WERI-Rb-1 (cell line): ENCODE data around the gene MT3.
"Not testable (repeated sequence)": the region's sequence is repeated elsewhere in the genome, so short reads cannot be mapped to it uniquely, and the experiment has no call there.

ENCODE experiments used
- DNase-seq: peaks from one replicate; pipeline ENCODE4 v3.0.0-alpha.2; 2020
- H3K27ac ChIP-seq: fragments of 250-450 bp; sonication (Bioruptor Pico); 2 replicates; pipeline ENCODE4 v1.5.1; 2020; ENCODE audit warnings: mild to moderate bottlenecking, moderate library complexity
- H3K27me3 ChIP-seq: fragments of 250-450 bp; sonication (Bioruptor Pico); 2 replicates; pipeline ENCODE4 v1.5.1; 2021; ENCODE audit warnings: mild to moderate bottlenecking, low read depth, moderate library complexity; ENCODE audit not compliant: insufficient read depth, severe bottlenecking
- H3K36me3 ChIP-seq: fragments of 250-450 bp; sonication (Bioruptor Pico); 2 replicates; pipeline ENCODE4 v1.5.1; 2020; ENCODE audit warnings: mild to moderate bottlenecking, moderate library complexity
- H3K4me3 ChIP-seq: 2 replicates; pipeline ENCODE4 v1.5.1; 2011; ENCODE audit warnings: low read depth, mild to moderate bottlenecking, control low read depth, low read length
- H3K9me3 ChIP-seq: fragments of 250-450 bp; sonication (Bioruptor Pico); 2 replicates; pipeline ENCODE4 v1.5.1; 2021; ENCODE audit warnings: mild to moderate bottlenecking, moderate library complexity; ENCODE audit not compliant: severe bottlenecking
- TF ChIP-seq, protein P1 (sequence below): IDR thresholded peaks from 2 replicates; pipeline ENCODE4 v1.5.1; 2011; ENCODE audit warnings: low read depth, mild to moderate bottlenecking, control low read depth, inconsistent platforms, low read length

MT3 gene

DNA sequence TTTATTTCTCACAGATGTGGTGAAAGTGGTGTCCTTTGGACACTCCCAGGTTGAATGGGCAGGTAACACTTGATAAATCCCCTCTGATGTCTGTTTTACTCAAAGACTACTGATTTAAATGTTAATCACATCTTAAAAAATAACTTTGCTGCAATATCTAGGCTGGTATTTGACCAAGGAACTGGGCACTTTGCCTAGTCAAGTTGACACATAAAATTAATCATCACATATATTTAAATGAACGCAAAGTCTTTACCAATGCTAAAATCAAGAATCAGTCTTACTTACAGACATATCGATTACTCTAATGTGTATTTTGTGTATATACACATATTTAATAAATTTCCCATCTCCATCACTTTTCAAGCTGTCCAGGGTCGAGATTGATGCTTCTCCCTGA, 26.0 kb downstream of the MT3 start:
- TF ChIP-seq, protein P1, sequence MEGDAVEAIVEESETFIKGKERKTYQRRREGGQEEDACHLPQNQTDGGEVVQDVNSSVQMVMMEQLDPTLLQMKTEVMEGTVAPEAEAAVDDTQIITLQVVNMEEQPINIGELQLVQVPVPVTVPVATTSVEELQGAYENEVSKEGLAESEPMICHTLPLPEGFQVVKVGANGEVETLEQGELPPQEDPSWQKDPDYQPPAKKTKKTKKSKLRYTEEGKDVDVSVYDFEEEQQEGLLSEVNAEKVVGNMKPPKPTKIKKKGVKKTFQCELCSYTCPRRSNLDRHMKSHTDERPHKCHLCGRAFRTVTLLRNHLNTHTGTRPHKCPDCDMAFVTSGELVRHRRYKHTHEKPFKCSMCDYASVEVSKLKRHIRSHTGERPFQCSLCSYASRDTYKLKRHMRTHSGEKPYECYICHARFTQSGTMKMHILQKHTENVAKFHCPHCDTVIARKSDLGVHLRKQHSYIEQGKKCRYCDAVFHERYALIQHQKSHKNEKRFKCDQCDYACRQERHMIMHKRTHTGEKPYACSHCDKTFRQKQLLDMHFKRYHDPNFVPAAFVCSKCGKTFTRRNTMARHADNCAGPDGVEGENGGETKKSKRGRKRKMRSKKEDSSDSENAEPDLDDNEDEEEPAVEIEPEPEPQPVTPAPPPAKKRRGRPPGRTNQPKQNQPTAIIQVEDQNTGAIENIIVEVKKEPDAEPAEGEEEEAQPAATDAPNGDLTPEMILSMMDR = no peak
- Histone ChIP-seq H3K36me3 (no peaks in the 10 kb centered on the region), H3K9me3 (no peaks in the 10 kb centered on the region), H3K27ac (no peak overlapping the region), H3K27me3 (no peaks in the 10 kb centered on the region), H3K4me3 (no peak overlapping the region)
- no peak for DNase-seq

DNA sequence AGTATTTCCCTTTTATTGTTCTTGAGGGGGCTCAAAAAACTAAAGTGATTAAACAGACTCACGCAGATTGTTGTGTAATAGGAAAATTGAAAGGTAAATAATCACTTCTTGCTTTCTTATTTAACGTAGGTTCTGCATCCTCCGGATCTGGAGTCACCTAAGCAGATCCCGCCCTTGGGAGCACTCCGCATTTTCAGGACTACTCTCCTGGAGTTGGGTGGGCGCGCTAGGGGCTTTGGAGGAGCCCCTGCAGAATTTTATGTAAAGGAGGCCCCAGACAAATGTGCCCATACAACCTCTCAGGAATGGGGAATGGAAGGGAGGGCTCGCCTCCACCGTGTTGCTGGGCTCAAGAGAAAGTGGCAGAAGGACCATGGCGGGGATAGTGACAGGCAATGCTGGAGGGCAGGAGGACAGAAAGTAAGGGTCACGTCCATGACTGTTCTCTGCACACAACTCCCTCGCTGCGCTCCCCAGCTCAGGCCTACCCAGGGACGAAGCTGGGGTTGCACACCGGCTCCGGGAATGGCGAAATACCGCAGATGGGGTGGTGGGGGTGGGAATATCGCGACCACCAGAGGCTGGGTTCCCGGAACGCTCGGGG, 27.4 kb downstream of the MT3 start:
- Histone ChIP-seq H3K27ac (no peak overlapping the region), H3K9me3 (no peaks in the 10 kb centered on the region), H3K4me3 (no peak overlapping the region), H3K36me3 (no peaks in the 10 kb centered on the region), H3K27me3 (no peaks in the 10 kb centered on the region)
- no peak for DNase-seq
- TF ChIP-seq, protein P1 = no peak

DNA sequence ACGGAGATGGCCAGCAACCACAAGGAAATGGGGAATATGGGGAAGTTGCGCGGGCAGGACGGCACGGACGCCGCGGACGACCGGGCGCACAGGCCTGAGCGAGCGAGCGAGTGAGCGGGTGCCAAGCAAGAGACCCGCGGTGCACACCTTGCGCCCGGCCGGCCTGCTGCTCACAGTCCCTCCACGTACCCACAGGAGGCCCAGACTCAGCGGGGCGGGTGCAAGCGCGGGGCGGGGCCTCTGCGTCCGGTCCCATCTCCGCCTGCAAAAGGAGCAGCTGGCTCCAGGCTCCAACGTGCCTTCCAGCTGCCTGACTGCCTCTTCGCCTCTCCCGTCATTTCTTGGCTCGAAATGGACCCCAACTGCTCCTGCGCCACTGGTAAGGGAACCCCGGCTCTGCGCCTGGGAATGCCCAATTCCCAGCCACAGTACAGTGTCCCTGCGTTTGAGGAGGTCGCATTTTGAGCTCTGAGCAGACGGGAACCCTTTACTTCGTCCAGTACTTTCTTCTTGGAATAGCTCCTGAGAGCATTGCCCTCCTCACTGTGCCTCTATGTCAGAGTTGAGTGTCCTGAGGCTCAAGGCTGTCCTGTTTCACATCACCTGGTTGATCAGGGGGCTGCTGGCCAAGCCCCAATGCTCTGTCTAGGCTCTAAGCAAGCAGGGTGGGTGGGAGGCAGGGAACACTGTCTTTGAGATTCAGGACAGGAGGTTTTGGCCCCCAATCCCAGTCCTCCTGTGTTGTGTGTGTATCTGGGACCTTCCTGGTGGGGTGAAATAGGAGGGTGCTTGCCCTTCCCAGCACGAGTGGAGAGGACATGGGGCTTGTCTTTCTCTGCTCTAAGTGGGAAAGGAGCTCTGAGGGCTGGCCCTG, 28.1 kb downstream of the MT3 start:
- TF ChIP-seq, protein P1 = no peak
- no peak for DNase-seq
- H3K4me3 ChIP-seq = no peak overlapping the region
- H3K27ac ChIP-seq = no peak overlapping the region
- no peaks in the 10 kb centered on the region for H3K36me3 ChIP-seq
- H3K27me3 ChIP-seq = no peaks in the 10 kb centered on the region
- H3K9me3 ChIP-seq = no peaks in the 10 kb centered on the region

DNA sequence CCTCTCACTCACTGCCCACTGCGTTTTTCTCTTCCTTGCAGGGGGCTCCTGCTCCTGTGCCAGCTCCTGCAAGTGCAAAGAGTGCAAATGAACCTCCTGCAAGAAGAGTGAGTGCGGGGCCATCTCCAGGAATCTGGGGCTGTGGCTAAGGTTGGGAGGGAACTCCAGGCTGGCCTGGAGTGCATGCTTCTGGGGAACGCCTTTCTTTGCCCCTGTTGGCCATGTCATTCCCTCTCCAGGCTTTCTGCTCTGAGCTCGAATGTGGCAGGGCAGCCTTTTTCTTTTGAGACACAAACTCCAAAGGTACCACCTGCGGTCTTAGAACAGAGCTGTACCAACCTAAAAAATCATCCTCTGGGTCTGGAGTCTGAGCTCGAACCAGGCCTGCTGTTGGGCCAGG, 28.8 kb downstream of the MT3 start:
- no peak overlapping the region for H3K4me3 ChIP-seq
- H3K36me3 ChIP-seq = no peaks in the 10 kb centered on the region
- TF ChIP-seq, protein P1 = no peak
- no peaks in the 10 kb centered on the region for H3K9me3 ChIP-seq
- no peaks in the 10 kb centered on the region for H3K27me3 ChIP-seq
- H3K27ac ChIP-seq = no peak overlapping the region
- no peak for DNase-seq

DNA sequence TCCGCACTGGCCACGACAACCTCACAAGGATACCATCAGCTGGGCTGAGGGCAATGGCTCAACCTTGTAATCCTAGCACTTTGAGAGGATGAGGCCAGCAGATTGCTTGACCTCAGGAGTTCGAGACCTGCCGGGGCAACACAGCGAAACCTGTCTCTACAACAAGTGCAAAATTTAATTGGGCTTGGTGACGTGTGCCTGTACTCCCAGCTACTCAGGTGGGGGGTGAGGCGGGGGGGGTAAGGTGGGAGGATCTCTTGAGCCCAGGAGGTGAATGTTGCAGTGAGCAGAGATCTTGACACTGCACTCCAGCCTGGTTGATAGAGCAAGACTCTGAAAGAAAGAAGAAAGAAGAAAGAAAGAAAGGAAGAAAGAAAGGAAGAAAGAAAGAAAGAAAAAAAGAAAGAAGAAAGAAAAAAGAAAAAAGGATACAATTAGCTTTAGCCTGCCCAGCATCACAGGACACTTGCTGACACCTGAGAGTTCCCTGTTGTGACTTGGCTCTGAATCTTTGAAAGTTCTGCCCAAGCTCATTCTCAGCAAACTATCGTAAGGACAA, 31.1 kb downstream of the MT3 start:
- H3K27ac ChIP-seq = no peak overlapping the region
- no peaks in the 10 kb centered on the region for H3K27me3 ChIP-seq
- DNase-seq = peak; percentile 34
- no peak overlapping the region for H3K4me3 ChIP-seq
- H3K9me3 ChIP-seq = no peaks in the 10 kb centered on the region
- TF ChIP-seq, protein P1 = no peak
- H3K36me3 ChIP-seq = no peaks in the 10 kb centered on the region

DNA sequence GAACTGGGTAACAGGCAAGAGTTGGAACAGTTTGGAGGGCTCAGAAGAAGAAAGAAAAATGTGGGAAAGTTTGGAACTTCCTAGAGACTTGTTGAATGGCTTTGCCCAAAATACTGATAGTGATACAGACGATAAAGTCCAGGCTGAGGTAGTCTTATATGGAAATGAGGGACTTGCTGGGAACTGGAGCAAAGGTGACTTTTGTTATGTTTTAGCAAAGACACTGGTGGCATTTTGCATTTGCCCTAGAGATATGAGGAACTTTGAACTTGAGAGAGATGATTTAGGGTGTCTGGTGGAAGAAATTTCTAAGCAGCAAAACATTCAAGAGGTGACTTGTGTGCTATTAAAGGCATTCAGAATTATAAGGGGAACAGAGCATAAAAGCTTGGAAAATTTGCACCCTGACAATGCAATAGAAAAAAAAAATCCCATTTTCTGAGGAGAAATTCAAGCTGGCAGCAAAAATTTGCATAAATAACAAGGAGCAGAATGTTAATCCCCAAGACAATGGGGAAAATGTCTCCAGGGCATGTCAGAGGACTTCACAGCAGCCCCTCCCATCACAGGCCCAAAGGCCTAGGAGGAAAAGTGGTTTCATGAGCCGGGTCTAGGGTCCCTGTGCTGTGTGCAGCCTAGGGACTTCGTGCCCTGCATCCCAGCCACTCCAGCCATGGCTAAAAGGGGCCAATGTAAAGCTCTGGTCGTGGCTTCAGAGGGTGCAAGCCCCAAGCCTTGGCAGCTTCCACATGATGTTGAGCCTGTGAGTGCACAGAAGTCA, 32.5 kb downstream of the MT3 start:
- not testable (repeated sequence) for H3K36me3 ChIP-seq, H3K27me3 ChIP-seq

DNA sequence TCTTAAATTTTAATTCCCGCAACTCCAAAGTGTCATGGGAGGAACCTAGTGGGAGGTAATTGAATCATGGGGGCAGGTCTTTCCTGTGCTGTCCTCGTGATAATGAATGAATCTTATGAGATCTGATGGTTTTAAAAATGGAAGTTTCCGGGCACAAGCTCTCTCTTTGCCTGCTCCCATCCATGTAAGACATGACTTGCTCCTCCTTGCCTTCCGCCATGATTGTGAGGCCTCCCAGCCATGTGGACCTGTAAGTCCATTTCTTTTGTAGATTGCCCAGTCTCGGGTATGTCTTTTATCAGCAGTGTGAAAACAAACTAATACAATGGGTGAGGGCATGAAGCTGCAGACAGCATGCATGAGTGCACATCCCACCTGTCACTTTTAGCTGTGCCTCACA, 33.9 kb downstream of the MT3 start:
- H3K4me3 ChIP-seq, H3K36me3 ChIP-seq, DNase-seq, H3K27me3 ChIP-seq, H3K9me3 ChIP-seq, H3K27ac ChIP-seq: not testable (repeated sequence)

More for the DNA sequence above, 32.5 kb downstream of the MT3 start:
- H3K4me3 ChIP-seq, DNase-seq, H3K27ac ChIP-seq, H3K9me3 ChIP-seq: not testable (repeated sequence)
